GM12872 (cell line): ENCODE measurements around the gene SLC26A1.

ENCODE experiments used
- CTCF ChIP-seq: IDR thresholded peaks from 3 replicates; pipeline ENCODE4 v1.5.1; 2011; ENCODE audit warnings: low read depth, mild to moderate bottlenecking, low read length, moderate library complexity; ENCODE audit not compliant: insufficient read depth

The SLC26A1 gene

GRCh38 chr4:954211-955020, 38.8 kb downstream of the SLC26A1 start:
- TF ChIP-seq CTCF, result no peak

GRCh38 chr4:953574-953915, 39.7 kb downstream of the SLC26A1 start:
- no peak for TF ChIP-seq CTCF

- TF ChIP-seq CTCF, result no peak
Observed at GRCh38 chr4:952881-953573, 40.2 kb downstream of the SLC26A1 start.

GRCh38 chr4:951594-952468, 41.4 kb downstream of the SLC26A1 start:
- TF ChIP-seq CTCF, result no peak

GRCh38 chr4:951186-951585, 42.0 kb downstream of the SLC26A1 start:
- TF ChIP-seq CTCF, result no peak

GRCh38 chr4:950136-951020, 42.8 kb downstream of the SLC26A1 start:
- no peak for TF ChIP-seq CTCF

- TF ChIP-seq CTCF, result no peak
Observed at GRCh38 chr4:949656-950055, 43.5 kb downstream of the SLC26A1 start.
